ENCODE results near the gene FADD.
"Not testable (repeated sequence)": the region's sequence is repeated elsewhere in the genome, so short reads cannot be mapped to it uniquely, and the experiment has no call there.

FADD gene

GRCh38 chr11:70205049-70205725, 2.1 kb downstream of the FADD start:
- no peak for DNase-seq

- DNase-seq = no peak
Measured at GRCh38 chr11:70205766-70206165, 2.7 kb downstream of the FADD start.

- DNase-seq = no peak
Measured at GRCh38 chr11:70206226-70206981, 3.3 kb downstream of the FADD start.

GRCh38 chr11:70206982-70207376, 3.9 kb downstream of the FADD start:
- no peak for DNase-seq

GRCh38 chr11:70207531-70208131, 4.5 kb downstream of the FADD start:
- DNase-seq = no peak

GRCh38 chr11:70209391-70209912, 6.4 kb downstream of the FADD start:
- no peak for DNase-seq

- DNase-seq = no peak
Measured at GRCh38 chr11:70210051-70210501, 7.0 kb downstream of the FADD start.

- DNase-seq = no peak
Measured at GRCh38 chr11:70210530-70210929, 7.4 kb downstream of the FADD start.

- DNase-seq = no peak
Measured at GRCh38 chr11:70212227-70212811, 9.2 kb downstream of the FADD start.

- DNase-seq = not testable (repeated sequence)
Measured at GRCh38 chr11:70217388-70217787, 14.3 kb downstream of the FADD start.

- DNase-seq = not testable (repeated sequence)
Measured at GRCh38 chr11:70218076-70218475, 15.0 kb downstream of the FADD start.

GRCh38 chr11:70220136-70220535, 17.0 kb downstream of the FADD start:
- DNase-seq = no peak

GRCh38 chr11:70220920-70221319, 17.8 kb downstream of the FADD start:
- DNase-seq = no peak

- no peak for DNase-seq
Measured at GRCh38 chr11:70225681-70226177, 22.6 kb downstream of the FADD start.

- no peak for DNase-seq
Measured at GRCh38 chr11:70226183-70226582, 23.1 kb downstream of the FADD start.

- DNase-seq = no peak
Measured at GRCh38 chr11:70226967-70227366, 23.9 kb downstream of the FADD start.

- no peak for DNase-seq
Measured at GRCh38 chr11:70229737-70230136, 26.6 kb downstream of the FADD start.

GRCh38 chr11:70230151-70230839, 27.2 kb downstream of the FADD start:
- no peak for DNase-seq

- no peak for DNase-seq
Measured at GRCh38 chr11:70230840-70231710, 28.0 kb downstream of the FADD start.

GRCh38 chr11:70233034-70233433, 29.9 kb downstream of the FADD start:
- DNase-seq = no peak

- no peak for DNase-seq
Measured at GRCh38 chr11:70233511-70233934, 30.4 kb downstream of the FADD start.

Measured in right hindlimb (tissue), 1 donor.